Fibroblast of the aortic adventitia (primary cell): ENCODE results near the gene IRF3. TPM values are rescaled to one million over a fixed set of nuclear protein-coding genes. Genes with fewer than 3 reads are reported as not detected.

Experiments used
- DNase-seq: peaks from one replicate; pipeline ENCODE4 v3.0.0-alpha.2; 2010; ENCODE audit warnings: low read depth
- H3K4me3 ChIP-seq: 2 replicates; pipeline ENCODE4 v1.5.1; 2011; ENCODE audit warnings: low read depth, mild to moderate bottlenecking, control low read depth, low read length, moderate library complexity
- total RNA-seq: library from RNA; depleted of rRNA; stranded (reverse); fragments of >200 nt; gene quantifications from 2 replicates; pipeline ENCODE4 v1.2.3, GENCODE V29; 2012; ENCODE audit warnings: low replicate concordance
- TF ChIP-seq, protein P1 (sequence below): IDR thresholded peaks from 2 replicates; pipeline ENCODE4 v1.5.1; 2011; ENCODE audit warnings: mild to moderate bottlenecking, low read length, control low read depth, inconsistent platforms; ENCODE audit not compliant: insufficient read depth

IRF3 gene
- total RNA-seq, 1 donor = 33.3 TPM

DNA sequence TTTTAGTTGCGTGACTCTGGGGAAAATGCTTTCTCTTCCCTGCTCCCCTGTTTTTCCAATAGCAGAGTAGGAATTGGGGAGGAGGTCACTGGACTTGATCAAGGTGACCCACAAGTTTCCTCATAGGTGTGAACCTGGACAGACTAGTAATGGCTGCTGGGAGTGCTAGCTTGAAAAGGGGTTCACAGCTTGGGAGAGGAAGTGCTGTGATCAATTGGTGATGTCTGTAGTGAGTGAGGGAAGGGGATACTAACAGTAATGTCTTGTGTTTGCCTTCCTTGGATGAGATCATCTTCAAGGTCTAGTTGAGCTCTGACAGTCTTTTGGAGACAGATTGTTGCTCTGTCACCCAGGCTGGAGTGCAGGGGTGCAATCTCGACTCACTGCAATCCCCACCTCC, 1.8 kb upstream of the IRF3 start:
- TF ChIP-seq, protein P1, sequence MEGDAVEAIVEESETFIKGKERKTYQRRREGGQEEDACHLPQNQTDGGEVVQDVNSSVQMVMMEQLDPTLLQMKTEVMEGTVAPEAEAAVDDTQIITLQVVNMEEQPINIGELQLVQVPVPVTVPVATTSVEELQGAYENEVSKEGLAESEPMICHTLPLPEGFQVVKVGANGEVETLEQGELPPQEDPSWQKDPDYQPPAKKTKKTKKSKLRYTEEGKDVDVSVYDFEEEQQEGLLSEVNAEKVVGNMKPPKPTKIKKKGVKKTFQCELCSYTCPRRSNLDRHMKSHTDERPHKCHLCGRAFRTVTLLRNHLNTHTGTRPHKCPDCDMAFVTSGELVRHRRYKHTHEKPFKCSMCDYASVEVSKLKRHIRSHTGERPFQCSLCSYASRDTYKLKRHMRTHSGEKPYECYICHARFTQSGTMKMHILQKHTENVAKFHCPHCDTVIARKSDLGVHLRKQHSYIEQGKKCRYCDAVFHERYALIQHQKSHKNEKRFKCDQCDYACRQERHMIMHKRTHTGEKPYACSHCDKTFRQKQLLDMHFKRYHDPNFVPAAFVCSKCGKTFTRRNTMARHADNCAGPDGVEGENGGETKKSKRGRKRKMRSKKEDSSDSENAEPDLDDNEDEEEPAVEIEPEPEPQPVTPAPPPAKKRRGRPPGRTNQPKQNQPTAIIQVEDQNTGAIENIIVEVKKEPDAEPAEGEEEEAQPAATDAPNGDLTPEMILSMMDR = no peak
- H3K4me3 ChIP-seq = no peak overlapping the region

DNA sequence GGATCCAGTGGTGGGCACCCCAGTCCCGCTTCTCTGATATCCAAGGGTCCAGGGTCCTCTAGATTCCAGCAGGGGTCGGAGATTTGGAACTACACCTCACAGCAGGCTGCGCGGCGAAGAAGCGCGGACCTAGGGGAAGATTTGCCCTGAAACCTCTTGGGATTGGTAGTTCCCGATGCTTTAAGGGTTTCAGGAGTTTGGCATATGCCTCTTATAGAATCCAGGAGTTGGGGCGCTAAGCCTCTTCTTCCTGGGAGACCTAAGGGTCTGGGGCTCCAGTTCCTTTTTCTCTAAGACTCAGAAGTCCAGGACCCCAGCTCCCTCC, 425 bp upstream of the IRF3 start:
- H3K4me3 ChIP-seq = peak overlapping the region; percentile 77
- TF ChIP-seq, protein P1 = no peak
- no peak for DNase-seq

More for the DNA sequence above, 1.8 kb upstream of the IRF3 start:
- no peak for DNase-seq

DNA sequence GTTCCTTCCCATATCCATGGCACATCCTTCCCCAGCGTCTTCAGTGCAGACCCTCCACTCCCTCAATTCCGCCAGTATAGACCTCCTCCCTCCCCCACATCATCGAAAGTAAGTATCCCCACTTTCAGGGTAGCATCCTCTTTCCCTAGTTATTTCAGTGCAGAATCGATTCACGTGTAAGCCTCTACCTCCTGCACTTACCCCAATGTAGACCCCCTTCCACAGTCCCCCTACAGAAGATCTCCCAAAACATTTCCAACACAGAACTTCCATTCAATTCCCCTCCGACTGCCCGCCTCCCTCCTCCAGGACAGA, 664 bp downstream of the IRF3 start:
- DNase-seq = no peak
- TF ChIP-seq, protein P1 = no peak

DNA sequence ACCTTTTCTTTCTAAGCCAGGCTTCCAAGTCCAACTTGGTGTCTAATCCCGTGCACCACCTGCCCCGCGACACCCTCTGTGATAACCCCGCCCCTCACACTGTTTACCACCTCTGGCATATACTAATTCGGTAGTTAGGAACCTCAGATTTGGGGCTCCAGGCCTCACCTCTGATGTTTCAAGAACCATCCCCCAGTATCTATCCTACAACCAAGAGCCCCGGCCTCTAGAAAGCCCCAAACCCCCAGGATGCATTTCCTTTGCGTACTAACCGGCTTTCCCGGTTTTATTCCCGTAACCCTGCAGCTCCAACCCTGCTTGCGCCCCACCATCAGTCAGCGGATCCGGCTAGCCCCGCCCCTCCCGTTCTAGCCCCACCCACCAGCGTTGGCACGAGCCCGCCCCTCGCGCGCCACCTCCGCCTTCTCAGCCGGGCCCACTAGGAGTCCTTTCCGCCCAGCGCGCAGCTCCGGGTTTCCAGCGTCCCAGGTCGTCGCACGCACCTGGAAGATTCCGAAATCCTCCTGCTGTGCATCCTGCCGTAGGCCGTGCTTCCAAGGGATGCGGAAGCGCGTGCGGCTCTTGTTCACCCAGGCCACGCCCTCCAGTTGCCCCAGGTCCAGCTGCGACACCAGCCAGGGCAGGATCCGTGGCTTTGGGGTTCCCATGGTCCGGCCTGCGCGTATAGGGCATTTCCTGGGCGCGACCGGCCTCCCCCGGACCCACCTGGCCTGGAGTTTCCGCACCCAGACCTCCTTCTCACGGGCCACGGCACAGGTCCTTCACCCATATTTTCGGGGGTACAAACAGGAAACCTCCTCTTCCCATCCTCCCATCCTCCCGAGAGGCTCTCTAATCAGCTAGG, 1.3 kb downstream of the IRF3 start:
- TF ChIP-seq, protein P1 = peak; percentile 36
- DNase-seq = peak; percentile 65
- peak overlapping the region; percentile 98 for H3K4me3 ChIP-seq

More for the DNA sequence above, 664 bp downstream of the IRF3 start:
- peak overlapping the region; percentile 98 for H3K4me3 ChIP-seq

DNA sequence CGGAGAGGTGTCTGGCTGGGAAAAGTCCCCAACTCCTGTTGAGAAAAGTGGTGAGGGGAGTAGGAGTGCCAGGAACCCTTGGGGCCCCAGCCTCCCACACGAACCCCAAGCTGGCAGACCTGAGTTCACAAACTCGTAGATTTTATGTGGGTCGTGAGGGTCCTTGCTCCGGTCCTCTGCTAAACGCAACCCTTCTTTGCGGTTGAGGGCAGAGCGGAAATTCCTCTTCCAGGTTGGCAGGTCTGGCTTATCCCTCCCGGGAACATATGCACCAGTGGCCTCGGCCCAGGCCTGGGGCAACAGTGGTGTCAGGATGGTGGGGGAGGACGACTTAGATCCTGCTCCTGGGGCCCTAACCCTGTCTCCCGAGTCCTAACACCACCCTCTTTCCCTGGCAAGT, 2.4 kb downstream of the IRF3 start:
- H3K4me3 ChIP-seq = no peak overlapping the region
- TF ChIP-seq, protein P1 = no peak
- no peak for DNase-seq

DNA sequence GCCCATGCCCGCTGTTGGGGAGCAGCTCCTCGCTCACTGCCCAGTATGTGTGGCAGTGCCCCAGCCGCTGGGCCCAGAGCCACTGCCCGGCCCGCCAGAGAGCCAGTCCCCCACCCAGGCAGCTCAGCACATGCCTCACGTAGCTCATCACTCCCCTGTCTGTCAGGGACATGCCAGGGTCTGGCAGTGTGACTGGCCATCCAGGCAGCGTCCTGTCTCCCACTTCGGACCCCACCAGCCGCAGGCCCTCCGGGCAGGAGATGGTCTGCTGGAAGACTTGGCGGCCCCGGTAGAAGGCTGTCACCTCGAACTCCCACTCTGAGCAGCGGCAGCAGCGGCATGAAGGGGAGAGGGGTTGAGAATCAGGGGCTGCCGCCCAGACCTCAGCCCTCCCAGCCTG, 3.6 kb downstream of the IRF3 start:
- H3K4me3 ChIP-seq = no peak overlapping the region
- DNase-seq = no peak
- TF ChIP-seq, protein P1 = no peak

DNA sequence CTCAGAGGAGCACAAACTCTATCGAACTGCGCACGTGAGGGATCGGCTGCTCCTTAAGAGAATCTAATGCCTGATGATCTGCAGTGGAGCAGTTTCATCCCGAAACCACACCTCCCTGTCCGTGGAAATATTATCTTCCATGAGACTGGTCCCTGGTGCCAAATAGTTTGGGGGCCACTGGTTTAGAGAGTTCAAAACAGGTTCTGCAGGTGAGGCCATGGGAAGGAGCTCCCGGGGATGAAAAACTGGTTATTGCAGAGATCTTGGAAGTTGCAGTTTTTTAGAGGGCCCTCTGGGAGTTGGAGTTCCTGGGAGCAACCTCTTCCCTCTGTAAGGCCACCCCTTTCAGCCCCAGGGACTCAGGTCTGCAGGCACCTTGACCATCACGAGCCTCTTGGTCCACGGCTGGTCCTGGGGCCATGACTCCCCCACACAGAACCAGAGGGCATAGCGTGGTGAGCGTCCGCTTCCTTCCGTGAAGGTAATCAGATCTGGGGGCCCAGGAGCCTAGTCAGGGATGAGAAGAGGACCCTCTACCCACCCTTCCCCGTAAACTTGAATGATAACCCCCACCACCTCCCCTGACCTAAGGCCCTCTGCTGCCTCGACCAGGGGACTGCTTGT, 5.2 kb downstream of the IRF3 start:
- H3K4me3 ChIP-seq = no peak overlapping the region
- no peak for DNase-seq
- TF ChIP-seq, protein P1 = no peak
